ENCODE measurements around the gene SLC16A3. TPM values are rescaled to one million over a fixed set of nuclear protein-coding genes. Genes with fewer than 3 reads are reported as not detected.

The SLC16A3 gene
- total RNA-seq, 1 donor from 2014 or later = 253 TPM

DNA sequence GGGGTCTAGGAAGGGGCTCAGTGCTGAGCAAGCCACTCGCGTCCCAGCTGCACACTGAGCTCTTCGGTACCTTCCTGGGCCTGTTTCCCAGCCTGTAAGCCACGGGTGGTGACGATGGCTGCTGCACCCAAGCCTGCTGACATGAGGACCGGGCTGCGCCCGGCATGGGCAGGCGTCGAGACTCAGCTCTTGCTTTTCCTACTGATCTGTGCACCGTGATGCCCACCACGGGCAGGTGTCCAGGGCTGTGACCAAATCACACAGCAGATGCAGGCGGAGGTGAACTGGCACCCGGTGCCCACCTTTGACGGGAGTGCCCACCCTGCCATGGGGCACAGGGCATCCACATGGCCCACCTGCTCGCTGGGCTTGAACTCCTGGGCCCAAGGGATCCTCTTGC lies 34.1 kb upstream of the SLC16A3 start:
- Histone ChIP-seq H3K27me3 (no peaks in the 10 kb centered on the region), H3K27ac (no peak overlapping the region), H3K4me3 (no peak overlapping the region), H3K36me3 (peaks cover 10 to 32% of the 10 kb centered on the region in 2 donors), H3K4me1 (peaks cover 0 to 8% of the 10 kb centered on the region in 2 donors), H3K9me3 (no peaks in the 10 kb centered on the region)
- TF ChIP-seq, protein P1, sequence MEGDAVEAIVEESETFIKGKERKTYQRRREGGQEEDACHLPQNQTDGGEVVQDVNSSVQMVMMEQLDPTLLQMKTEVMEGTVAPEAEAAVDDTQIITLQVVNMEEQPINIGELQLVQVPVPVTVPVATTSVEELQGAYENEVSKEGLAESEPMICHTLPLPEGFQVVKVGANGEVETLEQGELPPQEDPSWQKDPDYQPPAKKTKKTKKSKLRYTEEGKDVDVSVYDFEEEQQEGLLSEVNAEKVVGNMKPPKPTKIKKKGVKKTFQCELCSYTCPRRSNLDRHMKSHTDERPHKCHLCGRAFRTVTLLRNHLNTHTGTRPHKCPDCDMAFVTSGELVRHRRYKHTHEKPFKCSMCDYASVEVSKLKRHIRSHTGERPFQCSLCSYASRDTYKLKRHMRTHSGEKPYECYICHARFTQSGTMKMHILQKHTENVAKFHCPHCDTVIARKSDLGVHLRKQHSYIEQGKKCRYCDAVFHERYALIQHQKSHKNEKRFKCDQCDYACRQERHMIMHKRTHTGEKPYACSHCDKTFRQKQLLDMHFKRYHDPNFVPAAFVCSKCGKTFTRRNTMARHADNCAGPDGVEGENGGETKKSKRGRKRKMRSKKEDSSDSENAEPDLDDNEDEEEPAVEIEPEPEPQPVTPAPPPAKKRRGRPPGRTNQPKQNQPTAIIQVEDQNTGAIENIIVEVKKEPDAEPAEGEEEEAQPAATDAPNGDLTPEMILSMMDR (IDR thresholded peaks at IDR 0.05) = no peak
- intact Hi-C loops (cut with DNase I) = no loop called here
- no peak for DNase-seq (ENCODE audit: low spot score in 2 of 2)

DNA sequence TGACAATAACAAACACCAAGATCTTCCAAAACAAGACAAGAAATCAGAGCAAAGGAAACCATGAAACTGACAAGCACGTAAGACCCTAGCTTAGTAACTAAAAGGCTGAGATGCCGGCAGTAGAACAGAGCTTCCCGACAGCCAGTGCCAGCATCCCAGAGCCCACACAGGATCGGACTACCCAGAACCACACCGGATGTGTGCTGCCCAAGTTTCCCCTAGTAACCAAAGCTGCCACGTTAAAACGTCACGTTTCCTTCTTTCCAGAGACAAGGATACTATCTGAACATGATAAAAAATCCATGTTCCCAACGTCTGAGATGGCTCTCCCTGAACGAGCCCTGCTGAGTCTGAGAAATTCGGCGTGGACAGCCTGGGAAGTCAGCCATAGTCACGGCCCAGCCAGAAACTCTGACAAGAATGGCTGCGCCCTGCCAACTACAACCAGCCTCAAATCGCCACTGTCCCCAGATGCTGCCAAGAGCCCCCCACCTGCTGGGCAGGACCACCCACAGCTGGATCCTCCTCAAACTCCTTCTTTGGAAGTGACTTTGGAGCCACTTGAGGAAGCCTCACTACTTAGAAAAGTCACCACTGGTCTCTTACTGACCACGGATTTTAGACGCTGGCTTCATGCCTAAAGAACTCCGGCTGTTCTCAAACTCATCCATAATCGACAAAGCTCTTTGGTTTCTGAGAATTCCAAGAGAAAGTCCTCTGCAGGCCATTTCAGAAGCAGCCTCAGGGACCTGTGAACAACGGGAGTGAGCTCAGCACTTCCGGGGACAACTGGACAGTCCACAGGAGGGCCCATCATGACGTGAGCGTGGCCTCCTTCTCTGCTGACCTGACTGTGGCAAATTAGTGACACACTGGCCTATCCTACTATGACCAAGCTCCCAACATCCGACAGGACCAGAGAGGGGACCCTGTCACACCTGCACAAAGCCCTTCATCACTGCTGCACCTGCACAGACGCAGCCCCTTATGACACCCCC lies 32.9 kb upstream of the SLC16A3 start:
- Histone ChIP-seq H3K36me3 (peaks cover 10 to 36% of the 10 kb centered on the region in 2 donors), H3K27ac (peak overlapping the region; percentile 37 to 49)
- DNase-seq (ENCODE audit: low spot score in 2 of 2) = no peak

DNA sequence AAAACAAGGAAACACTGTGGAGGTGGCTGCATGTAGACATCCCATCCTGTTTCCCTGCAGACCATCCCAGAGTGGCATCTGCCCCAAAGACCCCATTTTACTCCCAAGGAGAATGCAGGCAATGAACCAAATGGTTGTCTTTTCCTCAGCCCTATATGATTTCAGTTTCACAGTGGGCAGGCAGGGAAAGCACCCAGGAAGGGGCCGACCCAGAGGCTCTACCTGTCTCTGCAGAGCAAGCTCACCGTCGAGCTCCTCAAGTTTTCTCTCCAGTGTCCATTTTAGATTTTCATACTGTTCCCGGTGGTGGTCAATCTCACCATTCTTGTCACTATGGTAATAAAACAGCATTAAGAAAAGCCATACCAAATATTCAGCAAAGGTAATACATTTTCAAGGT lies 30.8 kb upstream of the SLC16A3 start:
- H3K4me3 ChIP-seq = no peak overlapping the region
- TF ChIP-seq, protein P1 (IDR thresholded peaks at IDR 0.05) = no peak
- H3K4me1 ChIP-seq = peaks cover 0 to 8% of the 10 kb centered on the region in 2 donors
- no peak overlapping the region for H3K27ac ChIP-seq
- no peak for DNase-seq (ENCODE audit: low spot score in 2 of 2)
- no peaks in the 10 kb centered on the region for H3K27me3 ChIP-seq
- no peaks in the 10 kb centered on the region for H3K9me3 ChIP-seq
- H3K36me3 ChIP-seq = peaks cover 6 to 33% of the 10 kb centered on the region in 2 donors
- intact Hi-C loops (cut with DNase I) = no loop called here

More for the DNA sequence above, 32.9 kb upstream of the SLC16A3 start:
- peaks cover 0 to 8% of the 10 kb centered on the region in 2 donors for H3K4me1 ChIP-seq
- H3K4me3 ChIP-seq = peak overlapping the region in 1 of 2 donors; percentile 37
- H3K27me3 ChIP-seq = no peaks in the 10 kb centered on the region
- intact Hi-C loops (cut with DNase I) = no loop called here
- no peaks in the 10 kb centered on the region for H3K9me3 ChIP-seq
- TF ChIP-seq, protein P1 (IDR thresholded peaks at IDR 0.05) = no peak

DNA sequence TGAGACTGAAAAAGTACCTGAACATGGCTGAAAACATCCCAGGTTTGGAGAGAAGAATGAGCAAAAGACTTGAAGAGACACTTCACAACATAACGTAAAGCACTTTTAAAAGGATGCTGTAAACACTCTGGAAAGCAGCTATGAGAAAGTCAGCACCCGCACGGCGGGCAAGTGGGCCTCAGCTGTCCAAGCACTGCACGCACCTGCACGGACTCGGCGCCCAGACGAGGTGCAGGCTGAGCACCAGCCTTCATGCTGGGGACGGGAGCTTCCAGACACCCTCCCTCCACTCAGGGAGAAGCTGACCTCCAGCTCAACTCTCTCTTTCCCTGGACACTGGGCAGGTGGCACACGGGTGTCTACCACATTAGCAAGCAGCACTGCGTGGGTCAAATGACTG lies 29.3 kb upstream of the SLC16A3 start:
- intact Hi-C loops (cut with DNase I) = no loop called here
- no peaks in the 10 kb centered on the region for H3K27me3 ChIP-seq
- no peaks in the 10 kb centered on the region for H3K9me3 ChIP-seq
- H3K36me3 ChIP-seq = peaks cover 6 to 22% of the 10 kb centered on the region in 2 donors
- DNase-seq (ENCODE audit: low spot score in 2 of 2) = no peak
- TF ChIP-seq, protein P1 (IDR thresholded peaks at IDR 0.05) = no peak
- peaks cover 0 to 8% of the 10 kb centered on the region in 2 donors for H3K4me1 ChIP-seq
- no peak overlapping the region for H3K4me3 ChIP-seq
- no peak overlapping the region for H3K27ac ChIP-seq

DNA sequence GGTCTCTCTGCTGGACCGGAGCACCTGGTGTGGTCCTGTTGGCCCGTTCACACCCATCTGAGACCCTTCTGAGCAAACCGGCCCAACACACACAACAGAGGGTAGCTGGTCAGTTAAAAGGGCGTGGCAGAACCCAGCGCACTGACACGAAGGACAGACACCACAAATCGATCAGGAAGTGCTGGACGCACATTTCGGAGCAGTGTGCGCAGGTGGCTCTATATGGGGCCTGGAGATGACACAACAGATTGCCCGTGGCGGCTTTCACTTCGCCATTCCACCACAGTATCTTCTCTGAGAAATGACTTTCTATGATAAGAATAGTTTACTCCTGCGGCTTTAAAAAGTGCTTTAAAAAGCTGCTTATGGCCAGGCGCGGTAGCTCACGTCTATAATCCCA lies 28.7 kb upstream of the SLC16A3 start:
- Histone ChIP-seq H3K4me1 (peaks cover 0 to 8% of the 10 kb centered on the region in 2 donors), H3K4me3 (no peak overlapping the region), H3K27ac (no peak overlapping the region), H3K27me3 (no peaks in the 10 kb centered on the region), H3K9me3 (no peaks in the 10 kb centered on the region), H3K36me3 (peaks cover 3 to 16% of the 10 kb centered on the region in 2 donors)
- TF ChIP-seq, protein P1 (IDR thresholded peaks at IDR 0.05) = no peak
- intact Hi-C loops (cut with DNase I) = no loop called here
- no peak for DNase-seq (ENCODE audit: low spot score in 2 of 2)

Data from ascending aorta (tissue), 2 donors.